T follicular helper cell (primary cell): ENCODE measurements around the gene SDCBP2.
"Not testable (repeated sequence)": the region's sequence is repeated elsewhere in the genome, so short reads cannot be mapped to it uniquely, and the experiment has no call there.

Source experiments
- DNase-seq: peaks from one replicate; pipeline ENCODE4 v3.0.0-alpha.2; 2020; ENCODE audit warnings: low read depth

SDCBP2 gene

DNA sequence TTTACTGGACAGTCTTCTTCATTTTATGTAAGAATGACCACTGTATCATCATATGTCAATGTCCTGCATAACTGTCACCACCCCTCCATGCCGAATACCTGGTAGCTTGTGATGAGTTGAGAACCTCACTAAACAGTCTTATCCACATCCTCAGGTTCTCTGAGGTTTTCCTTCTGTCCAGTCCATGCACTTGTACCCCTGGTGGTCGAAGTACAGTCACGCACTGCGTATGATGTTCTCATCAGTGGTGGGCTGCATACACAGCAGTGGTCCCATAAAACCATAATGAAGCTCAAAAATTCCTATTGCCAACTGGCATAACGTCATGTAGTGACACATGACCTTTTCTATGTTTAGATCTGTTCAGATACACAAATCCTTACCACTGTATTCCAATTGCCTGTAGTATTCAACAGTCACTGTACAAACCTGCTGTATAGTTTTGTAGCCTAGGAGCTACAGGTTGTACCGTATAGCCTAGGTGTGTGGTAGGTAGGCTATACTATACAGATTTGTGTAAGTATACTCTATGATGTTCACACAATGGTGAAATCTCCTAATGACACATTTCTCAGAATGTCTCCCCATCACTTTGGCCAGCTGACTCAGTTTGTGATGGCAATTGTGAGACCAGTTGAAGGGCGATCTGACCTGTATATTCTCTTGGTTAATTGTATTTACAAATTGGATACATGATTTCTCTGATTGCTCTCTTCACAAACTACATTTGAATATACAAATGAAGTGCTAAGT is 31.3 kb upstream of the SDCBP2 start:
- DNase-seq = no peak

DNA sequence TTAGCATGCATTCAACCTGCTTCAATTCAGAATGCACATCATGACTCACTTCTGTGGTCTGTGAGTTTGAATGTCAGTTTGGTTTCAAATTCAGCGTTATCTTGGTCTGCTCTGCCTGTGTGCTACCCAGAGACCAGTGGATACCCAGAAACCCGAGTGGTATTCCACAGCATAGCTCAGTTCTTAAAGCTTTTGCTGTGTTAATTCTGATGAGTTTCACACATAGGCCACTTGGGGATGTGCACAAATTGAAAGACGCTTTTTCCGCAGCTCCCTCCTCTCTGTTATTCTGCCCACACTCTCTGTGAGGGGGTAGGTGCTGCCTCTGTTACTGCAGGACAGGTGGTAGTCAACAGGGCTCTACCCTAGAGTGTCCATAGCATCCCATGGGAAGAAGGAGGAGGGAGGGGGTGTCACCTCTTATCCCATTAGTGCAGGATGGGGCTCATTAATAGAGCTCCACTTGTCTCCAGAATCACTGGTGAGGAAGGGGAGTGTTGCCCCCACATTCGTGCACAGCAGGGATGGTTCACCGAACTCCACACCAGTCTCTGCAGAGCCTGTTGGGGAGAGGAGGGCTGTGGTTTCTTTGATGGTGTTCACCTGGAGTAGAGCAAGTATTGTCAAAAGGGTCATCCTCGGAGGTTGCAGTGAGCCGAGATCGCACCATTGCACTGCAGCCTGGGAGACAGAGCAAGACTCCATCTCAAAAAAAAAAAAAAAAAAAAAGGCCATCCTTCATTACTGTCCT is 29.2 kb upstream of the SDCBP2 start:
- no peak for DNase-seq

DNA sequence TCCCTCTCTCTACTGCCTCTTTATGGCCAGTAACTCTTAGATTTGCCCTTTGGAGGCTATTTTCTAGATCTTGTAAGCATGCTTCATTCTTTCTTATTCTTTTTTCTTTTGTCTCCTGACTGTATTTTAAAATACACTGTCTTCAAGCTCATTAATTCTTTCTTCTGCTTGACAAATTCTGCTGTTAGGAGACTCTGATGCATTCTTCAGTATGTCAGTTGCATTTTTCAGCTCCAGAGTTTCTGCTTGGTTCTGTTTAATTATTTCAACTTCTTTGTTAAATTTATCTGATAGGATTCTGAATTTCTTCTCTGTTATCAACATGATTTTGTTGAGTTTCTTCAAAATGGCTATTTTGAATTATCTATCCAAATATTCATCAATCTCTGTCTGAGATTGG is 25.0 kb upstream of the SDCBP2 start:
- DNase-seq = no peak

DNA sequence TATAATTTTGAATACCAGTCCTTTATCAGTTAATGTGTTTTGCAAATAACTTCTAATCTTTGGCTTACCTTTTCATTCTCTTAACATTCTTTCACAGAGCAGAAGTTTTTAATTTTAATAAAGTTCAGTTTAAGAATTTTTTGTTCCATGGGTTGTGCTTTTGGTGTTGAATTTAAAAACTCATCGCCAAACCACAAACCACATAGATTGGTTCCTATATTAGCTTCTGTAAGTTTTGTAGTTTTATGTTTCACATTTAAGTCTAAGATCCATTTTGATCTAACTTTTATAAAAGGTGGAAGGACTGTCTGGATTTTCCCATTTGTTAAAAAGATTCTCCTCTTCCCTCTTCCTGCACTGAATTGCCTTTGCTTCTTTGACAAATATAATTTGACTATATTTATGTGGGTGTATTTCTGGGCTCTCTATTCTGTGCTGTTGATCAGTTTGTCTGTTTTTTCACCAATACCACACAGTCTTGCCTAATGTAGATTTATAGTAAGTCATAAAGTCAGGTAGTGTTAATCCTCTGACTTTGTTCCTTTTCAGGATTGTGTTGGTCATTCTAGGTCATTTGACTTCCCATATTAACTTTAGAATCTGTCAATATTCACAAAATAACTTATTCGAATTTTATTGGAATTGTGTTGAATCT is 17.5 kb upstream of the SDCBP2 start:
- no peak for DNase-seq

DNA sequence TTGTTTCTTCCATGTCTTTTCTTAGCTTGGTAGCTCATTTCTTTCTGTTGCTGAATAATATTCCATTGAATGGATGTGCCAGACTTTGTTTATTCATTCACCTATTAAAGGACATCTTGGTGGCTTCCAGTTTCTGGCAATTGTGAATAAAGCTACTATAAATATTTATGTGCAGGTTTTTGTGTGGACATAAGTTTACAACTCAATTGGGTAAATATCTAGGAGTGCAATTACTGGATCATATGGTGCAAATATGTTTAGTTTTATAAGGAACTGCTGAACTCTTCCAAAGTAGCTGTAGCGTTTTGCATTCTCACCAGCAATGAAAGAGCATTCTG is 16.8 kb upstream of the SDCBP2 start:
- DNase-seq = no peak

DNA sequence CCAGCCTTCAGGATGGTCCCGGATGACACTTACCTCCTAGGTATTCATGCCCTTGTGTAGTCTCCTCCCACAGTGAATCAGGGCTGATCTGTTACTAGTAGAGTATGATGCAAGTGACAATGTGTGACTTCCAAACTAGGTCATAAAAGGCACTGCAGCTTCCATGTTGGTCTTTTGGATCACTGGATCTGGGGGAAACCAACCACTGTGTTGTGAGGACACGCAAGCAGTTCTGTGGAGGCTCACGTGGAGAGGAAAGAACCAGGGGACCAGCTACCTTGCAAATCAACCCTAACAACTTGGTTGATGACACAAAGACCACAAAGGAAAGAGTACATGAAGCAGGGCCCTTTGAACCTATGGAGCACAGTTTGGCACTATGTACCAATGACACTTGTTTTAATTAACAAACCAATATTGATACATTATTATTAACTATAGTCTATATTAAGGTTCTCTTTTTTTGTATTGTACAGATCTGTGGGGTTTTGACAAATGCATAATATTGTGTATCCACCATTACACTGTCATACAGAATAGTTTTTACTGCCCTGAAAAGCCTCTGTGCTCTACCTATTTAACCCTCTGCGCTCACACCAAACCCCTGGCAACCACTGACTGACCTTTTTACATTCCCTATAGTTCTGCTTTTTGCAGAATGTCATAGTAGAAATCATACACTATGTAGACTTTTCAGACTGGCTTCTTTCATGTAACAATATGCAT is 16.3 kb upstream of the SDCBP2 start:
- no peak for DNase-seq

DNA sequence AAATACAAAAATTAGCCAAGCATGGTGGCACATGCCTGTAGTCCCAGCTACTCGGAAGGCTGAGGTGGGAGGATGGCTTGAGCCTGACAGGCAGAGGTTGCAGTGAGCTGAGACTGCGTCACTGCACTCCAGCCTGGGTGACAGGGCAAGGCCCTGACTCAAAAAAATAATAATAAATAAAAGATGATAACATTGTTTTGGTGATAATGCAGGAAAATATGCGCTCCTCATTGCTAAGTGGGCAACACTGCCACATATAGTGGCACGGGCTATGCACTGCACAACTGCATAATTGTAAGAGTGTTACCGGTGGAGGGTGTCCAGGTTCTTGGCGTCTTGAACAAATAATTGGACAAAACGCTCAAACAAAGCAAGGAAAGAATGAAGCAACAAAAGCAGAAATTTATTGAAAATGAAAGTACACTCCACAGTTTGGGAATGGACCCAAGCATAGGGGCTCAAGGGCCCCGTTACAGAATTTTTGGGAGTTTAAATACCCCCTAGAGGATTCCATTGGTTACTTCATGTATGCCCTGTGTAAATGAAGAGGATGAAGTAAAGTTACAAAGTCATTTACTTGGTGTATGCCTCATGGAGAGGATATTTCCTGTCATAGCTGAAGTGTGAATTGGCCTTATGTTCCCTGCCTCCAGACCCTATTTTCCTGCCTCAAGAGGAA is 14.6 kb upstream of the SDCBP2 start:
- DNase-seq = not testable (repeated sequence)

DNA sequence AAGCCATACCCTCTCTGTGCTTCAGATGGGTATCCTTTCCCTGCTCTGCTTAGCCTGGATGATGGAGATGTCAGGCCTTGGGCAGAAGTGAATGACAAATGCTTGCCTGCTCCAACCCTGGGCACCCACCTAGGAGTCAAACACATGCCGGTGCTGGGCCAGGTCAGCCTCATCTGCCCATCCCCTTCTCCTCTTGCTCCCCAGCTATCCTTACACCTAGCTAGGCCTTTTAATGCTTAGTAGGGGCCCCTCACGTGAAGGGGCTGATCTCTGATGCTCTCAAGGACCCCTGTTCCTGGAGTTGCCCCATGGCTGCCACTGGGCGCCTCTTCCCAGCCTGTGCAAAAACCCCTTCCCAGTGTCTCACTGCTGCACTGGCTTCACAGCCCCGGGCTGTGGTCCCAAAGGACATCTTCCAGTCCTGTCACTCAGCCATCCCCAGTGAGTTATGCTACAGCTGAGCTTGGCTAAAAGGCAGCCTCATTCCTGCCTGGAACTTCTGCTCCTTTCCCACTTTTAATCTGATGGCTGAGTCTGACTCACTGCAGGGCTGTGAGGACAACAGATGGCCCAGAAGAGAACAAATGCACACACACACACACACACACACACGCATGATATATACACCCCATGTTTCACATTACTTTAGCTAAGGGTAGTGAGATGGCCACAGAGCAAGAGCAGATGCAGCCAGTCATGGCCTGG is 12.8 kb upstream of the SDCBP2 start:
- no peak for DNase-seq

DNA sequence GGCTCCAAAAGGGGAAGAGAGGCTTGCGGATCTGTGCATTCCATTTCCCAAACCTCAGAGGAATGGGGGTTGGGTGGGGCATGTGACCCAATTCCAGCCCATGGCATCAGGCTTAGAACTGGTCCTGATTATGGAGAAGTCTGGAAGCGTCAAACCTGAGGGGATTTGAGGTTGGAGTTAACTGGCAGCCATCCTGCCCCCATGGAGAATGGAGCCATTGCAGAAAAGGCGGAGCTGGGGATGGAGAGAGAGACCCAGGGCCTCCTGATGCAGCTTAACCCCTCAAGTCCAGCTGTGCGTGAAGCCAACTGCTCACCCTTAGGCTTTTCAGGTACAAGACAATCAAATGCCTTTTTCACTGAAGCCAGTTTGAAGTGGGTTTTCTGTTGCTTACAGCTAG is 9.9 kb upstream of the SDCBP2 start:
- DNase-seq = no peak

DNA sequence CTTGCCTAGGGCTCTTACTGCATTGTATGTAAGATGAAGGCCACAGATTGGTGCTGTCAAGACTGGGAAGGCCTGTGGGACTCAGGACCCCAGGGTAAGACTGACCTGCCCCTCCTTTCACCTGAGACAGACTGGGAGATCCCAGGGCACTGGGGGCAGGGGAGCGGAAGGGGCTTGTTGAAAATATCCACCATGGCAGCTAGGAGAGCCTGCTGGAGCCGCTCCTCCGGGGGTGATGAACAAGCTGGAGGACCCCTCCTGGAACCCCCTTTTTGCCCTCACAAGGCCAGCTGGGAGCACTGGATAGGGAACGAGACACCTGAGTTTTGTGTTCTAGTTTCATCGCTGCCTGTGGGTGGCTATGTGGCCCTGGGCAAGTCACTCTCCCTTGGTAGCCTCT is 9.2 kb upstream of the SDCBP2 start:
- no peak for DNase-seq

DNA sequence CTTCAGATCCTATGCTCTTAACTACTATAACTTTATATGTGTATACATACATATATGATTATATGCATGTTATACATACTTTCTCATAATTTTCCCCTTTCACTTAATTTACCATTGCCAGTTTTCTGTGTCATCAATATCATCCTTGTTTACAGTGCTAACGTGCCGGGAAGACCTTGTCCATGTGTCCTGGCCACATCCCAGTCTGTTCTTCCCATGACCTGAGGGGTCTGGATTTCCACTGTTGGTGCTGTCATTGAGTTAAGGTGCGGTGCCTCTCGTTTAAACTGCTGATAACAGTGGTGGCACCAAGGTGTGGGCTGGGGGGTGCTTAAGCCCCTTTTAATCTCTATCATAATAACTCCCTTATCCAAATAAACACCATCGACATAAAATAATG is 8.5 kb upstream of the SDCBP2 start:
- no peak for DNase-seq

DNA sequence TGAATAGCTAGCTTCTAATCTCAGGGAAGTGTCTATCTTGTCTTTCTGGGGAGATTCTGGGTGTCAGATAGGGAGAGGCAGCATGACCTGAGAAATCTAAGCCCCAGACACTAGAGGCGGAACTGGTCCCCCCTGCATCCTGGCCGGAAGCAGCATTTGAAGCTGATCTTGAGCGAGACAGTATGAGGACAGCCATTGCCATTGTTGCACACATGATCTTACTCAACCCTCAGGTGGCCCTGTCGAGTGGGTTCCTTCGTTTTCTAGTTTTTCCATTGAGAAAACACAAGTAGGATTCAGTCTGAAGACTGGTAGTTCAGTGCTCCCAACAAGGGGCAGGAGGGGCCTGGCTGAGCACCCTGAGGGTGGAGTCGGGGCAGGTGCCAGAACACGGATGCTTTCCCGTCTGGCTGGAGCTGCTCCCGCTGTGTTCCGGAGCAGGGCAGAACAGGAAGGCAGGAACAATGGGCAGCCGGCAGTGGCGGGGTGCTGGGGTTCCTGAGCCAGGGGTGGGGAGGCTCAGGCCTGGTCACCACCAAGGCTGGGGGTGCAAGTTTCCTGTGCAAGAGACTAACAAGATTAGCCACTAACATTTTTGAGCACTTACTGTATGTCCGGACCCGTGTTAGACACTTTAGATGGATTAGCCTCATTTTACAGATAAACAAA is 7.9 kb upstream of the SDCBP2 start:
- no peak for DNase-seq

DNA sequence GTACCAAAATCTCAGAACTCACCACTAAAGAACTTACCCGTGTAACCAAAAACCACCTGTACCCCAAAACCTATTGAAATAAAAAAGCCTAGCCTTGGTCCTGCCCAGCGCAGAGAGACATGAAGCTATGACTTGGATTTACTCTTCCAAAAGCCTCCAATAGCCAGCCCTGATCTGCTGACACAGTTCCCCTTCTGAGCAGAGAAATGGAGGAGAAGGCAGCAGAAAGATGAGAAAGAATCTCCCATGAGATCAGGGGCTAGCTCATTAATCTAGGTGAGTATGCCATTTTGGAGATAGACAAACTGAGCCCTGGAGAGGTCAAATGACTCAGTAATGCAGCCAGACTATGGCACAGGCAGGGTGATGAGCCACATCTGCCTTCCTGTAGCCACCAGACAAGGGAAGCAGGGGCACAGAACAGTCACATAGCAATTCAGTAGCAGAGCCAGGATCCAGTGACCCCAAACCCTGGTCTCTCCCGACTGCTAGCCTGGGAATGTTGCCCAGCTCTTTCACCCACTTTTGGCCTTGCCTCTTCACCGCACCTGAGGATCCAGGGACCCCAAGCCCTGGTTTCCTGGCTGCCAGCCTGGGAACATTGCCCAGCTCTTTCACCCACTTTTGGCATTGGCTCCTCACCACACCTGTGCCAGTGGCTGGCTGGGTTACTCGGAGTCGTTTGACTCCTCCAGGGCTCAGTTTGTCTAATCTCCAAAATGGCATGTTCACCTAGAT is 7.2 kb upstream of the SDCBP2 start:
- DNase-seq = no peak

DNA sequence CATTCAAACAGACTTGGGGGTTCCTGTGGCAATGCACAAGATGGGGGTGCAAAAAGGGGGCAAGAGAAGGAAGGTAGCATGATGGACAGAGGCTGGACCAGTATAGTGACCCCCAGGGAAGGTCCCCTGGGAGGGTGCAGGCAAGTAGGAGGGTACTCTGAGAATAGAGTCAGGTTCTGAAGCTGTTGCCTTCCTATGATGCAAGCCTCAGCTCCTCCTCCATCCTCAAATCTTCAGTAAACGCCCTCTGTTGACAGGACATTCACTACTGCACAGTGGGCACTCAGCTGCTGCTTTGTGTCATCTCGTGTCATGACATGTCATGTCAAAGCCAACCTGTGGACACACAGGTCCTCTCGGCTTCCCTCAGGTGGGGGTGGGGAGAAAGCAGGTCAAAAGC is 5.8 kb upstream of the SDCBP2 start:
- DNase-seq = no peak

DNA sequence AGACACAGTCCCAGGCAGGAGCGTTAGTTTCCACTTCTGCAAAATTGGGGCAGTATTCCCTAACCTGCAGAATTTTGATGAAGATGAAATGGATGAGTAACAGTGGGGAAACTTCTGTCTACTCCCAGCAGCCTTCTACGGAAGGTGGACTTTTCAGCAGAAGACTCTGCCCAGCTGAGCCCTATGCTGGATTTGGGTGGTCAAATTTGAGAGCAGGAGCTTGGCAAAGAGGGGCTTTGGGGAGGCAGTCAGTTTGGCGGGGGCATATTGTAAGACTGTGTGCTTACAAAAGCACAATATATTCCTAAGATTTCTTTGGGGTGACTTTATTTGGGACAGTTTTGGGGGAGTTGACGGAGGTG is 5.4 kb upstream of the SDCBP2 start:
- no peak for DNase-seq

DNA sequence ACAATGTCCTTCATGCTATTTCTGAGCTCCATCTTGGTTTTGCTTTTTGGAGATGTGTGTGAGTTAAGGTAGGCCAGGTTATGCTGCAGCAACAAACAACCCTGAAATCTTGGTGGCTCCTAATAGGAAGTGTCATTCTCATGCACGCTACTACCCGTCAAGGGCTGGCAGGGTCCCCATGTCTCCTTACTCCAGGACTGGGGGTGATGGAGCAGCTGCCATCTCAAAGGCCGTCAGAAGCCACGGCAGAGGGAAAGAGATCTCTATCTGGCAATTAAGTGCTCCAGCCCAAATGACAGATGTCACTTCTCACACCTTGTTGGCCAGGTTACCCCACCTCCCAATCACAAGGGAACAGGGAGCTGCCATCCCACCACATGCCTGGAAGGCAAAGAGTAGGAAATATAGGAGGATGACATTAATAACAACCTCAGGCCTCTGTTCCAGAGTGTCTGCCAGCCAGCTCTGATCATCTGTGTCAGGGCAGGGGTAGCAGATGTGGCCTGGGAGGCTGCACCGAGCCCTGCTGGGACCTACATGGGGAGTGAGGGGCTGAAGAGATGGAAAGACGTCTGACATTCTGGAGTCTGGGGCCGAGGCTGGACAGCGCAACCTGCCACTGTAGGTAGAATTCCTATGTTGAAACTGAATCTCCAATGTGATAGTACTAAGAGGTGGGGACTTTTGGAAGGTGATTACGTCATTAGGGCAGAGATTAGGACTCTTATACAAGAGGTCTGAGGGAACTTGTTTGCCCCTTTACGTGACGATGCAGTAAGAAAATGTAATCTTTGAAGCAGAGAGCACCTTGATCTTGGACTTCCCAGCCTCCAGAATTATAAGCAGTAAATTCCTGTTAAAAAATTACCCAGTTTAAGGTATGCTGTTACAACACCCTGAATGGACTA is 4.8 kb upstream of the SDCBP2 start:
- no peak for DNase-seq

DNA sequence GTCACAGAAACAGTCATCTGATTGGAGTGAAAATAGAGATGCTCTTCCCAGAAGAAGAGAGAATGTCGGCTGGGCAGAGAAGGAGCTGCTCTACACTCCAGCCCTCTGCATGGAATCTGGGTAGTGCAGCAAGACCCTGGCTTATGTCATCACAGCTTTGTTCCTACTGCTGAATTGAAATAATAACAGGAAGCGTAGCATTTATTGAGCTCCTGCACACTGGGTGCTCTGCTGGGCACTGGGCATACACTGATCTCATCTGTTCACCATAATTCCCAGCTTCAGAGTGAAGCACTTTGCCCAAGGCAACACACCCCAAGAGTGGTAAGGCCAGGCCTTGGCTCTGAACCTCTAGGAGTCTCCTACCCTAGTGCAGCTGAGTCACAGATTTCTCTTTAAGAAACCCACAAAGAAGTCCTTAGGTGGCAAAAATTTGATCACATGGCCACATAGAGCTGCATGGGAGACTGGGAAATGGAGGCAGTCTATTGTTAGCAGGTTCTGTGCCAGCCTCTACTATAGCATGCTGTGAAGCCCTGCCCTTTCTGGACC is 3.9 kb upstream of the SDCBP2 start:
- DNase-seq = no peak

DNA sequence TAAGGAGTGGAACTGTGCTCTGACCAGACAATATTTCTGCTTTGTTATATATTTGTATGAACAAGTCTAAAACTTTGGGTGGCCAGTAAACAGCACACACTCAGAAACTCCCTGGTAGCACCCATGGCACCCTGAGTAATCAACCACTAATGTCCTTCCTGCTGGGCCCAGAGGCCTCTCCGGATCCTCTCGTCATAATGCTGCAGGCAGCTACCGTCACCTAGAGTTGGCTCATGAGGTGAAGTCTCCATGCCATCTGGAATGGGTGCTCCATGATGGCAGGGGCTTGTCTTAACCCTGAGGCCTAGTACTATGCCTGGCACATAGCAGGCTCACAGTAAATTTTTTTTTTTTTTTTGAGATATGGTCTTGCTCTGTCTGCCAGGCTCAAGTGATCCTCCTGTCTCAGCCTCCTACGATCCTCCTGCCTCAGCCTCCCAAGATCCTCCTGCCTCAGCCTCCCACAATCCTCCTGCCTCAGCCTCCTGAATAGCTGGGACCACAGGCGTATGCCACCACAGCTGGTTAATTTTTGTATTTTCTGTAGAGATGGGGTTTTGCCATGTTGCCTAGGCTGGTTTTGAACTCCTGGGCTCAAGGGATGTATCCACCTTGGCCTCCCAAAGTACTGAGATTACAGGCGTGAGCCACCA is 3.0 kb upstream of the SDCBP2 start:
- DNase-seq = no peak
